ENCODE results near the gene DAW1.

DNA sequence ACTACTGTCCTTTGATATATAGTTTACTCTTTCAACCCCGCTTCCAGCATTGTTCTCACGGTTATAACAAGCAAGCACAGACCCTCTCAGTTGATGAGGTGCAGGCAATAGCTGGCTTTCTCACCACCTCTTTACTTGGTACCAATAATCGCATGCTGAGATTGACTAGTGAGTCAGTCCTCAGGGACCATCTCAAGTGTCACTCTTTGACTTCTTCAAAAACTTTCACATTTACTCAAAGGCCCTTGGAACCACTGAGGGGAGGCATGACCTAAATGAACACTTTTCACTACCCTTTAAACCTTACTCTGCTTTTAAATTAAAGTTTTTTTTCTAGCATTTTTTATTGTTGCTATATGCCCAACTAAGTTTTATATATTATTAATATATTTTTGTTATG lies 101.8 kb downstream of the DAW1 start:
- TF ChIP-seq EZH2phosphoT487 (IDR thresholded peaks at IDR 0.05; ENCODE audit: low read depth) = no peak
- TF ChIP-seq, protein P1, sequence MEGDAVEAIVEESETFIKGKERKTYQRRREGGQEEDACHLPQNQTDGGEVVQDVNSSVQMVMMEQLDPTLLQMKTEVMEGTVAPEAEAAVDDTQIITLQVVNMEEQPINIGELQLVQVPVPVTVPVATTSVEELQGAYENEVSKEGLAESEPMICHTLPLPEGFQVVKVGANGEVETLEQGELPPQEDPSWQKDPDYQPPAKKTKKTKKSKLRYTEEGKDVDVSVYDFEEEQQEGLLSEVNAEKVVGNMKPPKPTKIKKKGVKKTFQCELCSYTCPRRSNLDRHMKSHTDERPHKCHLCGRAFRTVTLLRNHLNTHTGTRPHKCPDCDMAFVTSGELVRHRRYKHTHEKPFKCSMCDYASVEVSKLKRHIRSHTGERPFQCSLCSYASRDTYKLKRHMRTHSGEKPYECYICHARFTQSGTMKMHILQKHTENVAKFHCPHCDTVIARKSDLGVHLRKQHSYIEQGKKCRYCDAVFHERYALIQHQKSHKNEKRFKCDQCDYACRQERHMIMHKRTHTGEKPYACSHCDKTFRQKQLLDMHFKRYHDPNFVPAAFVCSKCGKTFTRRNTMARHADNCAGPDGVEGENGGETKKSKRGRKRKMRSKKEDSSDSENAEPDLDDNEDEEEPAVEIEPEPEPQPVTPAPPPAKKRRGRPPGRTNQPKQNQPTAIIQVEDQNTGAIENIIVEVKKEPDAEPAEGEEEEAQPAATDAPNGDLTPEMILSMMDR (IDR thresholded peaks at IDR 0.05; ENCODE audit: low read depth, low read length) = no peak
